CD4-positive, alpha-beta T cell (primary cell): Measurements from ENCODE around the gene SYDE2. TPM values are rescaled to one million over a fixed set of nuclear protein-coding genes. Genes with fewer than 3 reads are reported as not detected.

ENCODE experiments used
- ATAC-seq: fragments of 200-7000 bp; cut with Tn5 transposase; one replicate; pipeline ENCODE4 v1.10.0; 2022; ENCODE audit warnings: mild to moderate bottlenecking; ENCODE audit not compliant: poor library complexity
- CTCF ChIA-PET: fragments of 350-600 bp; sonication (Branson Sonifier 250); formaldehyde crosslinking; loops from one replicate; lab custom pipeline; 2021; ENCODE audit warnings: antibody characterized with exemption, inconsistent platforms; lab: Charles Lee
- POLR2A ChIA-PET: fragments of 350-600 bp; sonication (Branson Sonifier 250); formaldehyde crosslinking; loops from one replicate; lab custom pipeline; 2021; ENCODE audit warnings: antibody characterized with exemption, inconsistent platforms; lab: Charles Lee
- DNase-seq, 14 experiments: peaks; one replicate each; pipeline ENCODE4 v3.0.0-alpha.2; 2013 to 2020; ENCODE audit warnings: mixed read lengths in 2 of 14
- H3K27ac ChIP-seq, 2 donors: one replicate each; pipeline versions ENCODE4 v1.5.1 to v1.7.0; 2013; ENCODE audit warnings: low read length in 2 of 2, low read depth in 1 of 2, mild to moderate bottlenecking in 1 of 2
- H3K27me3 ChIP-seq, 2 experiments: 1 replicate in 1 of 2; 2 replicates in 1 of 2; pipeline versions ENCODE4 v1.6.1 to v1.7.0; 2013; ENCODE audit warnings: low read length in 2 of 2, control low read depth in 1 of 2, mild to moderate bottlenecking in 1 of 2, moderate library complexity in 1 of 2; ENCODE audit not compliant: insufficient read depth in 2 of 2, control insufficient read depth in 1 of 2
- H3K36me3 ChIP-seq: one replicate; pipeline ENCODE4 v1.6.1; 2013; ENCODE audit warnings: low read length, control low read depth; ENCODE audit not compliant: insufficient read depth
- H3K4me1 ChIP-seq: one replicate; pipeline ENCODE4 v1.6.1; 2013; ENCODE audit warnings: low read length, control low read depth; ENCODE audit not compliant: insufficient read depth
- H3K4me3 ChIP-seq: one replicate; pipeline ENCODE4 v1.5.1; 2013; ENCODE audit warnings: mild to moderate bottlenecking, low read length, moderate library complexity
- H3K9me3 ChIP-seq, 2 experiments: 1 replicate in 1 of 2; 2 replicates in 1 of 2; pipeline versions ENCODE4 v1.6.1 to v1.7.0; 2013; ENCODE audit warnings: low read length in 2 of 2, mild to moderate bottlenecking in 2 of 2, control low read depth in 1 of 2, moderate library complexity in 1 of 2; ENCODE audit not compliant: control insufficient read depth in 1 of 2, insufficient read depth in 1 of 2
- H3K27ac Mint-ChIP-seq: one replicate; pipeline ENCODE4 v1.8.0; 2020; ENCODE audit warnings: mixed read lengths
- H3K27me3 Mint-ChIP-seq: one replicate; pipeline ENCODE4 v1.8.0; 2021; ENCODE audit warnings: mixed read lengths
- H3K36me3 Mint-ChIP-seq: one replicate; pipeline ENCODE4 v1.8.0; 2021; ENCODE audit warnings: low read depth, mixed read lengths
- H3K4me1 Mint-ChIP-seq: one replicate; pipeline ENCODE4 v1.8.0; 2021; ENCODE audit warnings: low read depth, mixed read lengths
- H3K4me3 Mint-ChIP-seq: one replicate; pipeline ENCODE4 v1.8.0; 2020; ENCODE audit warnings: mild to moderate bottlenecking, mixed read lengths
- H3K9me3 Mint-ChIP-seq: one replicate; pipeline ENCODE4 v1.8.0; 2020; ENCODE audit warnings: mixed read lengths
- CTCF ChIP-seq: fragments of 200-600 bp; IDR thresholded peaks from one replicate; pipeline ENCODE4 v1.8.0; 2022; ENCODE audit warnings: antibody characterized with exemption, mild to moderate bottlenecking
- intact Hi-C, 2 experiments: fragments of 100-400 bp; cut with DNase I in 1 of 2; cut with micrococcal nuclease in 1 of 2; formaldehyde crosslinking; loops; one replicate each; pipeline versions ENCODE4 v1.15.1 to v1.9.0; 2023 to 2025; cut with DNase I, micrococcal nuclease
- total RNA-seq, 174 experiments: library from RNA in 2 of 174; stranded (reverse) in 2 of 174; gene quantifications; one replicate each; pipeline ENCODE4 v1.2.3 and lab custom pipeline; 2021 to 2026

The SYDE2 gene
- total RNA-seq, 2 experiments from 2014 or later: 6.4 to 6.9 TPM

GRCh38 chr1:85124091-85124490 lies 76.7 kb downstream of the SYDE2 start:
- H3K9me3 Mint-ChIP-seq: no peaks in the 10 kb centered on the region
- ChIA-PET POLR2A (no interaction called here), CTCF (no interaction called here)
- Histone ChIP-seq H3K4me1 (no peaks in the 10 kb centered on the region), H3K27me3 (no peaks in the 10 kb centered on the region), H3K36me3 (no peaks in the 10 kb centered on the region), H3K9me3 (no peaks in the 10 kb centered on the region), H3K4me3 (no peak overlapping the region), H3K27ac (no peak overlapping the region)
- no peak for TF ChIP-seq CTCF
- intact Hi-C loops: no loop called here
- ATAC-seq (no peak), DNase-seq (no peak)
- H3K36me3 Mint-ChIP-seq: no peaks in the 10 kb centered on the region
- no peaks in the 10 kb centered on the region for H3K4me1 Mint-ChIP-seq
- H3K4me3 Mint-ChIP-seq: no peak overlapping the region
- H3K27me3 Mint-ChIP-seq: peaks cover 13% of the 10 kb centered on the region
- H3K27ac Mint-ChIP-seq: no peak overlapping the region

- ChIA-PET POLR2A (no interaction called here), CTCF (no interaction called here)
- H3K27ac ChIP-seq: no peak overlapping the region
- intact Hi-C loops: no loop called here
- no peaks in the 10 kb centered on the region for H3K27me3 ChIP-seq
- peaks cover 9% of the 10 kb centered on the region for H3K27me3 Mint-ChIP-seq
- no peaks in the 10 kb centered on the region for H3K9me3 ChIP-seq
- TF ChIP-seq CTCF: no peak
- no peaks in the 10 kb centered on the region for H3K36me3 ChIP-seq
- DNase-seq (no peak), ATAC-seq (no peak)
- no peaks in the 10 kb centered on the region for H3K4me1 ChIP-seq
- no peak overlapping the region for H3K27ac Mint-ChIP-seq
- H3K4me3 ChIP-seq: no peak overlapping the region
- H3K4me3 Mint-ChIP-seq: no peak overlapping the region
- H3K9me3 Mint-ChIP-seq: no peaks in the 10 kb centered on the region
- no peaks in the 10 kb centered on the region for H3K36me3 Mint-ChIP-seq
- no peaks in the 10 kb centered on the region for H3K4me1 Mint-ChIP-seq
Measured at GRCh38 chr1:85122169-85122568, 78.6 kb downstream of the SYDE2 start.

GRCh38 chr1:85121744-85122143 lies 79.1 kb downstream of the SYDE2 start:
- no peaks in the 10 kb centered on the region for H3K36me3 Mint-ChIP-seq
- Histone ChIP-seq H3K27me3 (no peaks in the 10 kb centered on the region), H3K36me3 (no peaks in the 10 kb centered on the region), H3K27ac (no peak overlapping the region), H3K4me3 (no peak overlapping the region), H3K4me1 (no peaks in the 10 kb centered on the region), H3K9me3 (no peaks in the 10 kb centered on the region)
- ATAC-seq: no peak
- no peaks in the 10 kb centered on the region for H3K4me1 Mint-ChIP-seq
- POLR2A ChIA-PET: no interaction called here
- no peaks in the 10 kb centered on the region for H3K9me3 Mint-ChIP-seq
- no peak overlapping the region for H3K27ac Mint-ChIP-seq
- TF ChIP-seq CTCF: no peak
- no peak for DNase-seq
- CTCF ChIA-PET: no interaction called here
- intact Hi-C loops: no loop called here
- H3K27me3 Mint-ChIP-seq: peaks cover 9% of the 10 kb centered on the region
- no peak overlapping the region for H3K4me3 Mint-ChIP-seq
